ENCODE results near the gene HOXD13.

The HOXD13 gene

DNA sequence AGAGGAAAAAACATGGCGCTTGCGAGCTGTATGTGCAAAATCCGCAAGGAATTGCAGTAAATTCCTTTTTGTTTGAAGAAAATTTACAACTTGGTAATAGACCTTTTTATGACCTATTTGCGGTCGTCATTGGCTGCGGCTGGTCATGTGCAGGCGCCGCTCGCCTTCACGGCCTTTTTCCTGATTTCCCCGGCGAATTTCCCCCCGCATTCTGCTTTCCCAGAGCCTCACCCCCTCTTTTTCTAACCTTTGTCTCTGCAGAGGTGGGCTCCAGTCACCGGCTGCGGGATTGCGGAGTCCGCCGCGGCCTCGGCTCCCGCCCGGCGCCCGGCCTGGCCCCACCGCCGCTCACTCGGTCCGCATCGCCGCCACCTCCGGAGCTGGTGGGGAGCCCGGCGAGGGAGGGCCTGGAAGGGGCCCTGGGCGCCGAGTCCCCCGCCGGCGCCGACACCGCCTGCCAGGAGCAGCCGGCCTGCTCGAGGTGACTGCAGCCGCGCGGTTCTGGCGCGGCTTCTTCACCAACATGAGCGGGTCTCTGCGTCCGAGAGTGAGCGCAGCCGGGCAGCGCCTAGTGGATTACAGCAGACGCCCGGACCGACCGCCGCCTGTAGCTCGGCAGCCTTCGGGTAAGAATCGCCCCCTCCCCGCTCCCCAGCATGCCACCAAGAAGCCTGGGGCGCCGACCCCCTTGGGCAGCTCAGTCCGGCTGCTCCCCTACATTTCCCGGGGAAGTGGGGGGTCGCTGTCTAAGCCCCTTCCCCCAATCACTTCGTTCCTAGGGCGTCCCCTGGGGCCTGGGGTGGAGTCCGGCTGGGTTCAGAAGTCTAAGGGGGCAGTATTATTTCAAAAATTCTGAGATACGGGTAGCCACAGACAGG is 44.1 kb downstream of the HOXD13 start:
- Histone ChIP-seq H3K36me3 (ENCODE audit: control insufficient read depth, low read length) (no peaks in the 10 kb centered on the region), H3K9me2 (replicated peaks; ENCODE audit: control insufficient read depth, low read length) (no peaks in the 10 kb centered on the region), H3K4me3 (ENCODE audit: low read length) (no peak overlapping the region), H3K79me2 (ENCODE audit: control insufficient read depth, low read length) (no peaks in the 10 kb centered on the region), H3K4me2 (ENCODE audit: low read length) (no peak overlapping the region), H3F3A (ENCODE audit: control insufficient read depth, insufficient read depth) (no peaks in the 10 kb centered on the region), H3K4me1 (ENCODE audit: control insufficient read depth, low read length) (peaks cover 3% of the 10 kb centered on the region; the same call in 1 of the 2 replicates), H3K9me3 (ENCODE audit: control insufficient read depth, insufficient read depth, low read length) (no peaks in the 10 kb centered on the region), H3K27me3 (ENCODE audit: control insufficient read depth, low read length) (peaks cover 8% of the 10 kb centered on the region; the same call in 1 of the 2 replicates), H3K27ac (ENCODE audit: low read depth, low read length) (no peak overlapping the region), H4K20me1 (ENCODE audit: control insufficient read depth, insufficient read depth, low read depth, low read length) (no peaks in the 10 kb centered on the region)
- TF ChIP-seq EZH2phosphoT487 (IDR thresholded peaks at IDR 0.05; ENCODE audit: borderline replicate concordance, low read length) = no peak
- TF ChIP-seq, protein P1, sequence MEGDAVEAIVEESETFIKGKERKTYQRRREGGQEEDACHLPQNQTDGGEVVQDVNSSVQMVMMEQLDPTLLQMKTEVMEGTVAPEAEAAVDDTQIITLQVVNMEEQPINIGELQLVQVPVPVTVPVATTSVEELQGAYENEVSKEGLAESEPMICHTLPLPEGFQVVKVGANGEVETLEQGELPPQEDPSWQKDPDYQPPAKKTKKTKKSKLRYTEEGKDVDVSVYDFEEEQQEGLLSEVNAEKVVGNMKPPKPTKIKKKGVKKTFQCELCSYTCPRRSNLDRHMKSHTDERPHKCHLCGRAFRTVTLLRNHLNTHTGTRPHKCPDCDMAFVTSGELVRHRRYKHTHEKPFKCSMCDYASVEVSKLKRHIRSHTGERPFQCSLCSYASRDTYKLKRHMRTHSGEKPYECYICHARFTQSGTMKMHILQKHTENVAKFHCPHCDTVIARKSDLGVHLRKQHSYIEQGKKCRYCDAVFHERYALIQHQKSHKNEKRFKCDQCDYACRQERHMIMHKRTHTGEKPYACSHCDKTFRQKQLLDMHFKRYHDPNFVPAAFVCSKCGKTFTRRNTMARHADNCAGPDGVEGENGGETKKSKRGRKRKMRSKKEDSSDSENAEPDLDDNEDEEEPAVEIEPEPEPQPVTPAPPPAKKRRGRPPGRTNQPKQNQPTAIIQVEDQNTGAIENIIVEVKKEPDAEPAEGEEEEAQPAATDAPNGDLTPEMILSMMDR (IDR thresholded peaks at IDR 0.05; ENCODE audit: low read depth, low read length, poor library complexity, severe bottlenecking) = no peak

DNA sequence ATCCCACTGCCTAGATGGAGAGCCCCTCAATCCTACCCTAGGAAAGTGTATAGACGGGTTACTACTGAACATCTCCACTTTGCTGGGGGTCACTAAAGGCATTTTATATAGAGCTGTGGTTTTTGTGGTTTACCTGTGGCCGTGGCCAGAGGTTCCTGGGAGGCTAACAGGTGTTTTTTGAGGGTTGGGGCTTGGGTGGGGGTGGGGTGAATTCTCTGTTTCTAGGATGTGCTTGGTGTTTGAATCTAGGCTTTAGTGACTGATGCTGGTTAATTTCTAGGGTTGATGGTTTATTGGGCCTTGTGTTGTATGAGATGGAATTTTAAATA is 44.7 kb downstream of the HOXD13 start:
- H3K9me2 ChIP-seq (replicated peaks; ENCODE audit: control insufficient read depth, low read length) = no peaks in the 10 kb centered on the region
- H3K4me3 ChIP-seq (ENCODE audit: low read length) = no peak overlapping the region
- TF ChIP-seq, protein P1 (IDR thresholded peaks at IDR 0.05; ENCODE audit: low read depth, low read length, poor library complexity, severe bottlenecking) = no peak
- no peak for TF ChIP-seq EZH2phosphoT487 (IDR thresholded peaks at IDR 0.05; ENCODE audit: borderline replicate concordance, low read length)
- H3K36me3 ChIP-seq (ENCODE audit: control insufficient read depth, low read length) = no peaks in the 10 kb centered on the region
- H3K4me2 ChIP-seq (ENCODE audit: low read length) = no peak overlapping the region
- H4K20me1 ChIP-seq (ENCODE audit: control insufficient read depth, insufficient read depth, low read depth, low read length) = no peaks in the 10 kb centered on the region
- H3K79me2 ChIP-seq (ENCODE audit: control insufficient read depth, low read length) = no peaks in the 10 kb centered on the region
- no peaks in the 10 kb centered on the region for H3F3A ChIP-seq (ENCODE audit: control insufficient read depth, insufficient read depth)
- H3K27me3 ChIP-seq (ENCODE audit: control insufficient read depth, low read length) = peaks cover 8% of the 10 kb centered on the region; the same call in 1 of the 2 replicates
- peaks cover 3% of the 10 kb centered on the region; the same call in 1 of the 2 replicates for H3K4me1 ChIP-seq (ENCODE audit: control insufficient read depth, low read length)
- no peak overlapping the region for H3K27ac ChIP-seq (ENCODE audit: low read depth, low read length)
- H3K9me3 ChIP-seq (ENCODE audit: control insufficient read depth, insufficient read depth, low read length) = no peaks in the 10 kb centered on the region

DNA sequence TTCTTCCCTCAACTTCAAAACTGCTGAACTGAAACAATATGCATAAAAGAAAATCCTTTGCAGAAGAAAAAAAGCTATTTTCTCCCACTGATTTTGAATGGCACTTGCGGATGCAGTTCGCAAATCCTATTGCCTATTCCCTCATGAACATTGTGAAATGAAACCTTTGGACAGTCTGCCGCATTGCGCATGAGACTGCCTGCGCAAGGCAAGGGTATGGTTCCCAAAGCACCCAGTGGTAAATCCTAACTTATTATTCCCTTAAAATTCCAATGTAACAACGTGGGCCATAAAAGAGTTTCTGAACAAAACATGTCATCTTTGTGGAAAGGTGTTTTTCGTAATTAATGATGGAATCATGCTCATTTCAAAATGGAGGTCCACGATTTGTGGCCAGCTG is 45.4 kb downstream of the HOXD13 start:
- no peak overlapping the region for H3K4me2 ChIP-seq (ENCODE audit: low read length)
- H3K27ac ChIP-seq (ENCODE audit: low read depth, low read length) = no peak overlapping the region

More for the DNA sequence above, 45.4 kb downstream of the HOXD13 start:
- no peaks in the 10 kb centered on the region for H3F3A ChIP-seq (ENCODE audit: control insufficient read depth, insufficient read depth)
- H3K79me2 ChIP-seq (ENCODE audit: control insufficient read depth, low read length) = no peaks in the 10 kb centered on the region
- peaks cover 3% of the 10 kb centered on the region; the same call in 1 of the 2 replicates for H3K4me1 ChIP-seq (ENCODE audit: control insufficient read depth, low read length)
- H3K27me3 ChIP-seq (ENCODE audit: control insufficient read depth, low read length) = peaks cover 8% of the 10 kb centered on the region; the same call in 1 of the 2 replicates
- no peaks in the 10 kb centered on the region for H3K9me2 ChIP-seq (replicated peaks; ENCODE audit: control insufficient read depth, low read length)
- no peaks in the 10 kb centered on the region for H3K9me3 ChIP-seq (ENCODE audit: control insufficient read depth, insufficient read depth, low read length)
- H3K4me3 ChIP-seq (ENCODE audit: low read length) = no peak overlapping the region
- TF ChIP-seq EZH2phosphoT487 (IDR thresholded peaks at IDR 0.05; ENCODE audit: borderline replicate concordance, low read length) = no peak
- TF ChIP-seq, protein P1 (IDR thresholded peaks at IDR 0.05; ENCODE audit: low read depth, low read length, poor library complexity, severe bottlenecking) = no peak
- H3K36me3 ChIP-seq (ENCODE audit: control insufficient read depth, low read length) = no peaks in the 10 kb centered on the region
- no peaks in the 10 kb centered on the region for H4K20me1 ChIP-seq (ENCODE audit: control insufficient read depth, insufficient read depth, low read depth, low read length)
